Smooth muscle cell (in vitro differentiated cells): ENCODE results near the gene IRF2. TPM values are rescaled to one million over a fixed set of nuclear protein-coding genes. Genes with fewer than 3 reads are reported as not detected.

Experiments
- DNase-seq: peaks from one replicate; lab custom pipeline; 2025; ENCODE audit not compliant: unreplicated experiment; lab: John Stamatoyannopoulos, UW
- H2AFZ ChIP-seq: fragments of 200-600 bp; sonication (generic); 2 replicates; pipeline ENCODE4 v1.6.0; 2016; ENCODE audit warnings: antibody characterized with exemption, low read depth, mild to moderate bottlenecking
- H3F3A ChIP-seq: fragments of 200-600 bp; sonication (generic); 2 replicates; pipeline ENCODE4 v1.6.0; 2017; ENCODE audit warnings: antibody characterized with exemption, low read depth
- H3K27ac ChIP-seq: fragments of 200-600 bp; sonication (generic); 2 replicates; pipeline ENCODE4 v1.5.1; 2016; ENCODE audit warnings: low read depth, mild to moderate bottlenecking
- H3K27me3 ChIP-seq: fragments of 200-600 bp; sonication (generic); 2 replicates; pipeline ENCODE4 v1.6.1; 2016; ENCODE audit warnings: low read depth, mild to moderate bottlenecking
- H3K36me3 ChIP-seq: fragments of 200-600 bp; sonication (generic); 2 replicates; pipeline ENCODE4 v1.5.1; 2016; ENCODE audit warnings: low read depth
- H3K4me1 ChIP-seq: fragments of 200-600 bp; sonication (generic); 2 replicates; pipeline ENCODE4 v1.5.1; 2016; ENCODE audit warnings: low read depth
- H3K4me2 ChIP-seq: fragments of 200-600 bp; sonication (generic); 2 replicates; pipeline ENCODE4 v1.6.0; 2016; ENCODE audit warnings: mild to moderate bottlenecking
- H3K4me3 ChIP-seq: fragments of 200-600 bp; sonication (generic); 2 replicates; pipeline ENCODE4 v1.5.1; 2016; ENCODE audit warnings: mild to moderate bottlenecking
- H3K79me2 ChIP-seq: fragments of 200-600 bp; sonication (generic); 2 replicates; pipeline ENCODE4 v1.6.0; 2016; ENCODE audit warnings: low read depth, mild to moderate bottlenecking
- H3K9ac ChIP-seq: fragments of 200-600 bp; sonication (generic); 2 replicates; pipeline ENCODE4 v1.6.0; 2016; ENCODE audit warnings: low read depth
- H3K9me3 ChIP-seq: fragments of 200-600 bp; sonication (generic); replicated peaks from 2 replicates; pipeline ENCODE4 v1.5.1; 2016; ENCODE audit warnings: low read depth
- H4K20me1 ChIP-seq: fragments of 200-600 bp; sonication (generic); 2 replicates; pipeline ENCODE4 v1.6.0; 2016; ENCODE audit warnings: low read depth
- CTCF ChIP-seq: fragments of 200-600 bp; sonication (generic); IDR thresholded peaks from 2 replicates; pipeline ENCODE4 v1.5.1; 2017; ENCODE audit warnings: borderline replicate concordance, mild to moderate bottlenecking, antibody characterized with exemption; ENCODE audit not compliant: insufficient read depth, poor library complexity, severe bottlenecking
- WGBS: methylation state at CpG from one replicate; pipeline ENCODE4 v1.1.7; 2016; ENCODE audit warnings: low lambda C conversion rate; 5-methylcytosine and 5-hydroxymethylcytosine counted together
- polyA plus RNA-seq: library from polyadenylated mRNA; unstranded; fragments of >200 nt; fragmentation: Nextera tagmentation; extraction: Ambion mirVana; gene quantifications from 2 replicates; pipeline ENCODE4 v1.2.1, GENCODE V29; 2016
- total RNA-seq: library from RNA; depleted of rRNA; stranded (reverse); fragments of >200 nt; gene quantifications from 2 replicates; pipeline ENCODE4 v1.2.3, GENCODE V29; 2014

Gene IRF2
- total and polyA plus RNA-seq, 2 experiments from 2014 or later: 10.2 to 21.6 TPM

- DNase-seq: no peak
- Histone ChIP-seq H4K20me1 (no peaks in the 10 kb centered on the region), H3K9ac (no peak overlapping the region), H3K27ac (no peak overlapping the region), H3K27me3 (no peaks in the 10 kb centered on the region), H3F3A (no peaks in the 10 kb centered on the region), H3K36me3 (no peaks in the 10 kb centered on the region), H3K4me3 (no peak overlapping the region), H2AFZ (no peak overlapping the region), H3K79me2 (no peaks in the 10 kb centered on the region), H3K4me1 (peaks cover 23% of the 10 kb centered on the region), H3K9me3 (no peaks in the 10 kb centered on the region), H3K4me2 (no peak overlapping the region)
- 87% methylated on average over 14 of the region's 14 CpGs for WGBS
- no peak for TF ChIP-seq CTCF
Observed at GRCh38 chr4:184402740-184403383, 71.5 kb downstream of the IRF2 start.

DNA sequence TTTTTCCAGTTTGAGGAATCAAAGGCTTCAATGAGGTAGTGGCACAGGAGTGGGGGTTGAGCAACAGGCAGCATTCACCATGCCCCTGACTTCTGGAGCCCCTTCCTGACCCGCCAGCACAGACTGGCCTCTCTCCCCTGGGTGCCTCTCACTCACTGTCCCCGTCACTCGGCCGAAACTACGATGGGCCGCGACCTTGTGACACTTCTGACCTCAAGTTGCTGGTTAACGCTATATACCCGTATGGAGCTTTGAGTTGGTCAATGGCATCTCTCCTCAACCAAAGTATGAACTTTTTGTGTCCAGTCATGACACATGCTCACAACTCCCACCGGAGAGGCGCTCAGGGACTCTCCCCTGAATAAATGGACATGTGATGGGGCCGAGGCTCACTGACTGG is 72.1 kb downstream of the IRF2 start:
- no peaks in the 10 kb centered on the region for H3K79me2 ChIP-seq
- no peaks in the 10 kb centered on the region for H3K27me3 ChIP-seq
- H4K20me1 ChIP-seq: no peaks in the 10 kb centered on the region
- H3K4me3 ChIP-seq: no peak overlapping the region
- H3K27ac ChIP-seq: no peak overlapping the region
- no peak overlapping the region for H3K9ac ChIP-seq
- no peaks in the 10 kb centered on the region for H3F3A ChIP-seq
- no peaks in the 10 kb centered on the region for H3K9me3 ChIP-seq
- no peak for DNase-seq
- no peak overlapping the region for H3K4me2 ChIP-seq
- no peak for TF ChIP-seq CTCF
- no peak overlapping the region for H2AFZ ChIP-seq
- WGBS: 97% methylated on average over 12 of the region's 12 CpGs
- peaks cover 18% of the 10 kb centered on the region for H3K4me1 ChIP-seq
- no peaks in the 10 kb centered on the region for H3K36me3 ChIP-seq

DNA sequence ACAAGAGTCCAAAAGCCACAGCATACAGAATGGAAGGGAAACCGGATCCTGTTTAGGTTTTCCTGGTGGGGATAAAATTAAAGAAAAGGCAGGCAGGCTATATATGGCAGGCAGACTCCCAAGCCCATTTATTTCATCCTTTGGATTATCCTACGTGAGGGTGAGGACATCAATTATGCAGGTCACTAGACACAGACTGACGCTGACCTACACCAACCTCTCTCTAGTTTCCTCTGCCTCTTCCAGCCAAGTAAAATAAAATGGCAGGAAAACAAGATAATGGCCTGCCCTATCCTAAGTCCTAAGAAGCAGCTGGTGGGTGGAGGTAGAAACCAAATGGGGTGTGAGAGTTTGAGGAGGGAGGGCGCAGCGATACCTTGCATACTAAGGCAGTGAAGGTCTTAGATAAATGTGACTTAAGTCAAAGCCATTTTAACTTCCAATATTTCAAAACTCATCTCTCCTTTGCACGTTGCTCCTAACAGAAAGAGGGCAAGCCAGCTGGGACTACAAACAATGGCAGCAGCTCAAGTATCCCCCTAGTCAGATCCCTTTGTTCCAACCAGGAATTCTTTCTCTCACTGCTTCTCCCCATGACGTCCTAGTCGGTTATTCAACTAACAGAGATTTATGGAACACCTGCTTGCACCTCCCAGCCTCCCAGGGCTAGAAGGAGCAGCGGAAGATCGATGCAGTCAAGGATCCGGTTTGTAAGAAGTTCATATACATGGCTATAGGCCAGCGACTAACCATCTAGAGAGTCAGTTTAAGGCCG is 72.8 kb downstream of the IRF2 start:
- Histone ChIP-seq H3F3A (no peaks in the 10 kb centered on the region), H3K36me3 (no peaks in the 10 kb centered on the region), H3K4me2 (no peak overlapping the region), H3K4me1 (peaks cover 18% of the 10 kb centered on the region), H3K9me3 (no peaks in the 10 kb centered on the region), H3K9ac (no peak overlapping the region), H3K79me2 (no peaks in the 10 kb centered on the region), H3K27ac (peak overlapping the region; percentile 32), H3K4me3 (no peak overlapping the region), H4K20me1 (no peaks in the 10 kb centered on the region), H3K27me3 (no peaks in the 10 kb centered on the region), H2AFZ (no peak overlapping the region)
- DNase-seq: no peak
- WGBS: 83% methylated on average over 13 of the region's 13 CpGs
- TF ChIP-seq CTCF: no peak

GRCh38 chr4:184400891-184401290 is 73.5 kb downstream of the IRF2 start:
- Histone ChIP-seq H3K79me2 (no peaks in the 10 kb centered on the region), H3K4me3 (no peak overlapping the region), H3K9ac (no peak overlapping the region), H3K4me2 (no peak overlapping the region), H3F3A (peaks cover 4% of the 10 kb centered on the region), H3K27ac (peak overlapping the region; percentile 32), H4K20me1 (peaks cover 2% of the 10 kb centered on the region), H3K4me1 (peaks cover 18% of the 10 kb centered on the region), H3K27me3 (no peaks in the 10 kb centered on the region), H3K36me3 (no peaks in the 10 kb centered on the region), H3K9me3 (no peaks in the 10 kb centered on the region), H2AFZ (no peak overlapping the region)
- no peak for DNase-seq
- 93% methylated on average over 8 of the region's 8 CpGs for WGBS
- TF ChIP-seq CTCF: no peak
